Stimulated activated CD4-positive, alpha-beta T cell treated with anti-CD3 and anti-CD28 coated beads, Interleukin-1b, Interleukin-23, amount 100 ng/mL, for 4 hours (primary cell): ENCODE results near the gene ALOX15B.

ENCODE experiments used
- DNase-seq, 2 donors: peaks; one replicate each; pipeline ENCODE4 v3.0.0-alpha.2; 2020; ENCODE audit warnings: low read depth in 2 of 2

Gene ALOX15B, protein sequence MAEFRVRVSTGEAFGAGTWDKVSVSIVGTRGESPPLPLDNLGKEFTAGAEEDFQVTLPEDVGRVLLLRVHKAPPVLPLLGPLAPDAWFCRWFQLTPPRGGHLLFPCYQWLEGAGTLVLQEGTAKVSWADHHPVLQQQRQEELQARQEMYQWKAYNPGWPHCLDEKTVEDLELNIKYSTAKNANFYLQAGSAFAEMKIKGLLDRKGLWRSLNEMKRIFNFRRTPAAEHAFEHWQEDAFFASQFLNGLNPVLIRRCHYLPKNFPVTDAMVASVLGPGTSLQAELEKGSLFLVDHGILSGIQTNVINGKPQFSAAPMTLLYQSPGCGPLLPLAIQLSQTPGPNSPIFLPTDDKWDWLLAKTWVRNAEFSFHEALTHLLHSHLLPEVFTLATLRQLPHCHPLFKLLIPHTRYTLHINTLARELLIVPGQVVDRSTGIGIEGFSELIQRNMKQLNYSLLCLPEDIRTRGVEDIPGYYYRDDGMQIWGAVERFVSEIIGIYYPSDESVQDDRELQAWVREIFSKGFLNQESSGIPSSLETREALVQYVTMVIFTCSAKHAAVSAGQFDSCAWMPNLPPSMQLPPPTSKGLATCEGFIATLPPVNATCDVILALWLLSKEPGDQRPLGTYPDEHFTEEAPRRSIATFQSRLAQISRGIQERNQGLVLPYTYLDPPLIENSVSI

DNA sequence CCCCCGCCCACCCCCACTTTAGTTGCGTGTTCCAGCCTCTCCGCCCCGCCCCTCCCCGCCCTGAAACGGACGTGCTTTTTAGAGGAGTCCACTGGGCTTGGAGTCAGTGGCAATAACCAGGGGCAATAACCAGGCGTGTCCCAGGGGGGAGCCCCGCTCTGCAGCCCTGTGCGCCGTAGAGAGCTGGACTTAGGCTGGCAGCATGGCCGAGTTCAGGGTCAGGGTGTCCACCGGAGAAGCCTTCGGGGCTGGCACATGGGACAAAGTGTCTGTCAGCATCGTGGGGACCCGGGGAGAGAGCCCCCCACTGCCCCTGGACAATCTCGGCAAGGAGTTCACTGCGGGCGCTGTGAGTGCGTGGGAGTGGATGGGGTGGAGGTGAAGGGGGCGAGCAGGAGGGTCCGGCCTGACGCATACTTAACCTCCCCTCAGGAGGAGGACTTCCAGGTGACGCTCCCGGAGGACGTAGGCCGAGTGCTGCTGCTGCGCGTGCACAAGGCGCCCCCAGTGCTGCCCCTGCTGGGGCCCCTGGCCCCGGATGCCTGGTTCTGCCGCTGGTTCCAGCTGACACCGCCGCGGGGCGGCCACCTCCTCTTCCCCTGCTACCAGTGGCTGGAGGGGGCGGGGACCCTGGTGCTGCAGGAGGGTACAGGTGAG lies at the start of gene ALOX15B:
ALOX15B (plus strand) TSS at position 106 of the 657 bp plus-strand sequence; CDS start at position 203, 97 bp downstream.
- no peak for DNase-seq

DNA sequence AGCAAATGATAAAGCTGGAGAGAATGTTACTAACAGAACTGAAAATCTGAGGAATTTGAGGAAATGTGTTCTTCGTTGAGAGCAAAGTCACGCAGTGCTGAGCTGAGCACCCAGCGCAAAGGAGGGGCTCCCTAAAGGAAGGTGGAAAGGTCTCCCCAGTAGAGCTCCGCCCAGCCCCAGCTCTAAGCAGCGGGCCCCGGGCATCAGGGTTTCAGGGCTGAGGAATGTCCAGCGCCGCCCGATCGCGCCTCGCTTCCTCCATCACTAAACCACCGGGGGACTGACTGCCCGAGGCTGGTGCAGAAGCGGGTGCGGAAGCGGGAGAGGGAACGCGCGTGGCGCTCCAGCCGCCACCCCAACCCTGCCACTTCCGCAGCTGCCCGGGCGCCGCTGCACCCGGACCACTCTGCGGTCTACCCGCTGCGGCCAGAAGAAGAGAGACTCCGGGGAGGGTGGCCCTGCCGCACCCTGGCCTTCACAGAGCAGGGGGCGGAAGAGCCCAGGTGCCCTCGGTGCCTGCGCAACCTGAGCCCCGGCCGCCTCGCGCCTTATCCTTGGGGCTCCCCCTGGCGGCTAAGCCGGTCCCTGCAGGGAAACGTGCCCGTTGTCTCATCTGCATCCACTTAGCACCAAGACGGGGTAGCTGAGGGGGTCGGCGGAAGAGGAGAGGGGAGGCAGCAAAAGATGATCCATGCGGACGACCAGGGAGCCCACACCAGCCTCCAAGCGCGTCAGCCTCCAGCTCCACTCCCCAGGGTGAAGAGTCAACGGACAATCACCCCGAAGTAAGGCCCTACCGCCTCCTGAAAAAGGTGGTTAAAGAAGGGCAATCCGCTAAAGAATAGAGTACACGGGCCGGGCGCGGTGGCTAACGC lies 48.8 kb upstream of the ALOX15B start:
- DNase-seq: peak; percentile 96 to 97

DNA sequence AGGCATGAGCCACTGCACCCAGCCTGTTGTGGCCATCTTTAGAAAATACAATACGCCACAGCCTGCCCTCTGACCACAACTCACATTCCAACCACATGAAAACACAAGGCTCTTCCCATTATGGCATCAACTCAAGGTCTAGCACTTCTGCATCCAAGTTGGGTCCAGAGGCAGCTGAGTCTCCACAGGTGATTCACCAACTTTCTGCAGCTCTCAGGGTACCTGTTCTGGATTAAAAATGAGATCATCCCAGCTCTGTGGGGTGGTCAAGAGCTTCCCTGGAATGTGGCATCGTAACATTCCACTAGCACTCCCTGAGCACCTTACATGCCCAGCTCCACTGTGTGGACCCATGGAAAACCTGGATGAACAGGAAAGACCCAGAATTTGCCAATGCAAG lies 46.3 kb upstream of the ALOX15B start:
- no peak for DNase-seq

DNA sequence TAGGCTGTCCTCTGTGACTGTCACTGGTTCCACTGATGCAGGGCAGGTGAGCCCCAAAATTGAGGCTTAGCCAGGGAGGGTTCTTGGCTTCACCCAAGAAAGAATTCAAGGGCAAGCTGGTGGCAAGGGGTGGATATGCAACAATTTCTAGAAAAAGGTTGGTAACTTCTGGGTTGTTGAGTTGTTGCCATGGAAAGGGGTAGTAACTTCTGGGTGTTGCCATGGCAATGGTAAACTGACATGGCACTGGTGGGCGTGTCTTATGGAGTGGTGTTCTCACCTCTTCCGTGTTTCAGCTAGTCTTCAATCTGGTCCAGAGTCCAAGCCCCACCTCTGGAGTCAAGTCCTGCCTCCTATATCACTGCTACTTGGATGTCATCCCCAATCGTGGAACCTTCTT lies 45.9 kb upstream of the ALOX15B start:
- DNase-seq: no peak

DNA sequence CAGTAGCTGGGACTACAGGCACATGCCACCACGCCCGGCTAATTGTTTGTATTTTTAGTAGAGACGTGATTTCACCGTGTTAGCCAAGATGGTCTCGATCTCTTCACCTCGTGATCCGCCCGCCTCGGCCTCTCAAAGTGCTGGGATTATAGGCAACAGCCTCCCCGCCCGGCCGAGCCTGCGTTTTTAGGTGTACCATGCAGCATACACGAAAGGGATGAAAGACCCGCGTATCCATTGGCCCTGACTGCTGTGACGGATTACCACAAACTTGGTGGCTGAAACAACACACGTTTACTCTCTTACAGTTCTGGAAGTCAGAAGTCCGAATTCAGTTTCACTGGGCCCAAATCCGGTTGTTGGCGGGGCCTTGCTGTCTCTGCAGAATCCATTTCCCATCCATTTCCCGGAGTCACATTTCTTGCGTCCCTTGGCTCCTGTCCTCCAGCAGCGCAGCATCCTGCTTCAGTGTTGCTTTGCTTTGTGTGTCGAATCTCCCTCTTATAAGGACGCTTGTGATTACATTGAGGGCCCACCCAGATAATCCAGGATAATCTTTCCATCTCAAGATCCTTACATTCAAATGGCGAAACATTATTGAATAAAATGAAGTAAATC lies 44.8 kb upstream of the ALOX15B start:
- DNase-seq: no peak

DNA sequence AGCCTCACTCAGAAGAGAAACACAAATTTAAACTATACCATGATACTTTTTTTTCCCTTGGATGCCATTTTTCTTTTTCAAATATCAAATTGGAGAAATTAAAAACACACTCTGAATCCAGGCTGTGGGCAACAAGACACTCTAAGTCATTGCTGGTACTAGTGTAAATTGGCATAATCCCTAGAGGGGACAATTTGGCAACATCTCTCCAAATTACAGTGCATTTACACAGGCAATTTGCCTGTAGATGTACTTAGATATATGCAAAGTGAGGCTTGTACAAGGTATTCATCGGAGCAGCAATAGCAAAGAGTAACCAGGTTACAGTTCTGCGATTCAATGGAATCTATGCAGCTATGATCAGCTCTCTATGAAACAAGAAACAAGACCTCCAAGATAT lies 43.1 kb upstream of the ALOX15B start:
- DNase-seq: no peak

DNA sequence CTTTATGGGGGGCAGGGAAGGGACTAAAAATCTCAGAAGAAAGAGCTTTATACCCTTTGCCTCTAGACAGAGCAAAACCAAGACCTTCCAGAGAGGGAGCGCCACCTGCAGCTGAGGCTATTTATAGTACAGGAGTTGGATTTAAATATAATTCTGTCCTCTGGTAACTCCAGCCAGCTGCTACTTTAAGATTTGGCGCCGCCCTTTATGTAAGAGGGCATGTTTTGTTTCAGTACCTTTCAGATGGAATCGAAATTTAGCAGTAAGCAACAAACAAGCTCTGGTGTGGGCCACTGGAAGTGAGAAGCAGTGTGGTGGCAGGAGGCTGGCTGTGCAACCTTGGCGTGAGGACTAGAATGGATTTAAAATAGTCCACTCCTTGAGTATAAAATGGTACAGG lies 41.7 kb upstream of the ALOX15B start:
- no peak for DNase-seq

DNA sequence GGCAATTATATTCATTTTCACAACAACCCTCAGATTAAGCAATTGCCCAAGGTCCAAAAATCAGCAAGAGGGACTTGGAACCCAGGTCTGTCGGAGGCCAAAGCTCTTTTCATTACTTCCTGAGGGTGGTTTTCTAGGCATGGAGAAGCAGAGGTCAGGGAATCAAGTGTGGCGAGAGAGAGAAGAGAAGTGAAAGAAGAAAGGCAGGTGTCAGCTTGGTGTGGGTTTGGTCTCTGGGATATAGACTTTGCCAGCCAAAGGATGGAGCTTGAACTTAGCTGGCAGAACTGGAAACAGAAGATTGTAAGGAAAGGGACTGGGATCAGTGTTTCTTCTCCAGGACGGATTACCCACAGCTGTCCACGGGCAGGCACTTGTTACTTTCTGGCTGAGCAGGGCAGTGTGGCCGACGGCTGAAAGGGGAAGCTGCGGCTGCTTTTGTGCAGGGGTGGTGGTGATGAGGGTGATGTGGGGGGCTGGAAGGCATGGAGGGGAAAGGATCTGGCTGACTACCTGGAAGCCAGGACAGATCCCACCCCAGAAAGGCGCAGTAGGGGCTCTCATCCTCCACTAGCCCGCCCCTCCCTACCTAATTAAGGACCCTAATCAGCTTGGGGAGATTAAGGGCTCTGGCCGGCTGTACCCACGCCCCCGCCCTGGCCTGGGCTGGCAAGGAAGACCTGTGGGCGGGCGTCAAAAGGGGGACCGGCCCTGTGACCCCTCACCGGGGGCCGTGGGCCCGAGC lies 36.7 kb upstream of the ALOX15B start, which contains the start of gene GUCY2D:
GUCY2D (plus strand) TSS at position 640 of the 745 bp plus-strand sequence. CDS start 433 bp downstream, outside the sequence.
- no peak for DNase-seq

DNA sequence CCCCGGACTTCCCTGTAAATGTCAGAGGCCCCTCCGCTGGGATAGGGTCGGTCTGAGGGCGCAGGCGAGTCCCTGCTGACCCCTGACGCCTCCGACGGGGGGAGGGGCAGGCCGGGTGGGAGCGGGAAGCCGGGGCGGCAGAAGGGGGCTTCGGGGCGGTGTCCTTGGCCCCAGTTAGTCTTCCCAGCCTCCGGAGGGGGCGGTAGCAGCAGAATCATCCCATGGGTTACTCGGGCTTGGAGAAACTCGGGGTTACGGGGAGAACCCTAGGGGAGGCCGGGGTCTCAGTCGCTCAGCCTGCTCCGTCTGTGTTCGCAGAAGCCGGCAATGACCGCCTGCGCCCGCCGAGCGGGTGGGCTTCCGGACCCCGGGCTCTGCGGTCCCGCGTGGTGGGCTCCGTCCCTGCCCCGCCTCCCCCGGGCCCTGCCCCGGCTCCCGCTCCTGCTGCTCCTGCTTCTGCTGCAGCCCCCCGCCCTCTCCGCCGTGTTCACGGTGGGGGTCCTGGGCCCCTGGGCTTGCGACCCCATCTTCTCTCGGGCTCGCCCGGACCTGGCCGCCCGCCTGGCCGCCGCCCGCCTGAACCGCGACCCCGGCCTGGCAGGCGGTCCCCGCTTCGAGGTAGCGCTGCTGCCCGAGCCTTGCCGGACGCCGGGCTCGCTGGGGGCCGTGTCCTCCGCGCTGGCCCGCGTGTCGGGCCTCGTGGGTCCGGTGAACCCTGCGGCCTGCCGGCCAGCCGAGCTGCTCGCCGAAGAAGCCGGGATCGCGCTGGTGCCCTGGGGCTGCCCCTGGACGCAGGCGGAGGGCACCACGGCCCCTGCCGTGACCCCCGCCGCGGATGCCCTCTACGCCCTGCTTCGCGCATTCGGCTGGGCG lies 35.9 kb upstream of the ALOX15B start:
- DNase-seq: no peak

DNA sequence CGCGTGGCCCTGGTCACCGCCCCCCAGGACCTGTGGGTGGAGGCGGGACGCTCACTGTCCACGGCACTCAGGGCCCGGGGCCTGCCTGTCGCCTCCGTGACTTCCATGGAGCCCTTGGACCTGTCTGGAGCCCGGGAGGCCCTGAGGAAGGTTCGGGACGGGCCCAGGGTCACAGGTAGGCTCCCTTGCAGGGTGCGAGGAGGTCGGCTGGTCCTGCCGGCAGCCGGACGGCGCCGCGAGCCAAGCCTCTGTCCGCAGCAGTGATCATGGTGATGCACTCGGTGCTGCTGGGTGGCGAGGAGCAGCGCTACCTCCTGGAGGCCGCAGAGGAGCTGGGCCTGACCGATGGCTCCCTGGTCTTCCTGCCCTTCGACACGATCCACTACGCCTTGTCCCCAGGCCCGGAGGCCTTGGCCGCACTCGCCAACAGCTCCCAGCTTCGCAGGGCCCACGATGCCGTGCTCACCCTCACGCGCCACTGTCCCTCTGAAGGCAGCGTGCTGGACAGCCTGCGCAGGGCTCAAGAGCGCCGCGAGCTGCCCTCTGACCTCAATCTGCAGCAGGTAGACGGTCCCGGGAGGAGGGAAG lies 35.2 kb upstream of the ALOX15B start:
- DNase-seq: no peak

DNA sequence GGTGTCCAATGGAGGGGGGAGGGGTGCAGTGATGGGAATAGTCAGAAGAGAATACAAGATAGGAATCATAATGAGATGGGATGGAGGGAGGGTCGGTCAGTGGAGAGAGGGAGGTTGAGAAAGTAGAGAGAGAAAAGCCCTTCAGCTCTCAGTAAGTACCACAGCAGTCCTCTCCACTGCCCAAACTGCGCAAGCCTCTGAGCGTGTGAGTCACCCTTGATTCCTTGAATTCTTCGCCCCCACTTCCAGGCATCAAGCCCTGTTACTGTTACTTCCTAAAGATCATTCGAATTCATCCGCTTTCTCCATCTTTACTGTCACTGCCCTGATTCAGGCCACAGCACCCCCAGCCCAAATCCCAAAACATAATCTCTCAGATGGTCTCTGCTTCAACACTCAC lies 34.0 kb upstream of the ALOX15B start:
- DNase-seq: no peak

DNA sequence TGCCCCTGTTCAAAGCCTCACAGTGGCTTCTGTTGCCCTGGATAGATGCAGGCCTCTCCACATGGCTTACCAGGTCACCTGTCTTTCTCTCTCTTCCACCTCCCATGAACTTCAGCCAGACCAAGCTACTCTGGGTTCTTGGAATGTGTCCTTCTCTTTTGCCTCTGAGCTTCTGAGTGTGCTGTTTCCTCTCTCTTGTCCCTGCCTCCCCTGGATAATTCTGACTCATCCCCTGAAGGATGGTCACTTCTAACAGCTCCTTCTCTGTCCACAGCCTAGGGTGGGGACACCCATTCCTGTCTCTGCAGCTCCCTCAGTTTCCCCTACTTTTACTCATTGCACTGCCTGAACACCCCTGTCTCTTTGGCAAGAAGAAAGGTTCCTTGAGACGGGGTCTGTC lies 33.5 kb upstream of the ALOX15B start:
- DNase-seq: no peak

DNA sequence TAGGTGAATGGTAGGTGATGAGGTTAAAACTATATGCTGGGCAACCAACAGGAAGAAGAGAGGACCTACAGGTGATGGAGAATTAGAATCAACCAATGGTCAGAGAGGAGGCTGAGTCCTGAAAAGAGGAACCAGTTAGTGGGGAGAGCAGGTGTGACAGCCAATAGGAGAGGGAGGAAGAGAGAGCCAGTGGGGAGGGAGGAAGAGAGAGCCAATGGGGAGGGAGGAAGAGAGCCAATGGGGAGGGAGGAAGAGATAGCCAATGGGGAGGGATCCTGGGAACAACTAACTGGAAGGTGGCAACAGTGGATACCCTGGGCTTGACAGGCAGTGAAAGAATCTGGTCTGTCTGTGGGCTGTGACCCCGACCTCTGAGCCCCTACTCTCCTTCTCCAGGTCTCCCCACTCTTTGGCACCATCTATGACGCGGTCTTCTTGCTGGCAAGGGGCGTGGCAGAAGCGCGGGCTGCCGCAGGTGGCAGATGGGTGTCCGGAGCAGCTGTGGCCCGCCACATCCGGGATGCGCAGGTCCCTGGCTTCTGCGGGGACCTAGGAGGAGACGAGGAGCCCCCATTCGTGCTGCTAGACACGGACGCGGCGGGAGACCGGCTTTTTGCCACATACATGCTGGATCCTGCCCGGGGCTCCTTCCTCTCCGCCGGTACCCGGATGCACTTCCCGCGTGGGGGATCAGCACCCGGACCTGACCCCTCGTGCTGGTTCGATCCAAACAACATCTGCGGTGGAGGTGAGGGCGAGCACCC lies 32.7 kb upstream of the ALOX15B start:
- no peak for DNase-seq

DNA sequence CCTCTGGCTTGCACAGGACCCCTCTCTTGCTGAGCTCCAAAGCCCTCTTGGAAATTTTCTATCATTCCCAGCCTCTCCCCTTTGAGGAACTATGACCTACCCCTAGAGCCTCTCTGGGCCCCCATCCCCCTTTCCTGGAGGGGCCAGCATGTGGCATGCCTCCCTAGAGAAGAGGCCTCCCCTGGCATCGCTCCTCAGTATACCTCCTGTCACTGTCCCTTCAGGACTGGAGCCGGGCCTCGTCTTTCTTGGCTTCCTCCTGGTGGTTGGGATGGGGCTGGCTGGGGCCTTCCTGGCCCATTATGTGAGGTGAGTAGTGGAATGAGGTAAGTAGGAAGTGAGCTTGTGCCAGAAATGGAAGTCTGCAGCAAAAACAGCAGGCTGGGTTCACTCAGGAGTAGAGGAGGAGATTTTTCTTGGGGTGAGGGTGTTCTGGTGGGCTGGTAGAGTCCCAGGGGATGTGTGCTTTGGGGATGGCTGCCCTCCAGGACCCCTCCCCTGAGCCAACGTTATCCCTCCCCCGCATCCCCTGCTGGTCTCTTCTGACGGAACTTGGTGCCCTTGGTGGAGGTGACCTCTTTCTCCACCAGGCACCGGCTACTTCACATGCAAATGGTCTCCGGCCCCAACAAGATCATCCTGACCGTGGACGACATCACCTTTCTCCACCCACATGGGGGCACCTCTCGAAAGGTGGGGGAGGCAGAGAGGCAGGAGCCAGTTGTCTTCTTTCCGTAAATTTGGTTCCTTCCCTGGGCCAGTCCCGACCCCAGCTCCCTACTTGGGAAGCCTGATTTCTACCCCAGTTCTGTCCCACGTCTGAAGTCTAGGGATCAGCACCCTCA lies 31.8 kb upstream of the ALOX15B start:
- DNase-seq: no peak

DNA sequence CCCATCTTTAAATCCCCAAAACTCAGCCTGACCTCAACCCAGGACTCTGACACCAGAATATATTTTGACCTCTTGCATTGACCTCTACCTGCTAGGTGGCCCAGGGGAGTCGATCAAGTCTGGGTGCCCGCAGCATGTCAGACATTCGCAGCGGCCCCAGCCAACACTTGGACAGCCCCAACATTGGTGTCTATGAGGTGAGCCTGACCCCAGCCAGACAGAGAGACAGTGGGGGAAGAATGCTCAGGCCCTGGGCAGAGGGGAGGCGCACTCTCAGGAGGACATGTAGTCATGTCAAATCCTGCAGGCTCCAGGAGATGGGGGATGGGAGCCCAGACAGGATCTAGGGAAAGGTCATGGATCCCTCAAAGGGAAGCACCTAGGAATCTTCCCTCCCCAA lies 31.0 kb upstream of the ALOX15B start:
- no peak for DNase-seq

DNA sequence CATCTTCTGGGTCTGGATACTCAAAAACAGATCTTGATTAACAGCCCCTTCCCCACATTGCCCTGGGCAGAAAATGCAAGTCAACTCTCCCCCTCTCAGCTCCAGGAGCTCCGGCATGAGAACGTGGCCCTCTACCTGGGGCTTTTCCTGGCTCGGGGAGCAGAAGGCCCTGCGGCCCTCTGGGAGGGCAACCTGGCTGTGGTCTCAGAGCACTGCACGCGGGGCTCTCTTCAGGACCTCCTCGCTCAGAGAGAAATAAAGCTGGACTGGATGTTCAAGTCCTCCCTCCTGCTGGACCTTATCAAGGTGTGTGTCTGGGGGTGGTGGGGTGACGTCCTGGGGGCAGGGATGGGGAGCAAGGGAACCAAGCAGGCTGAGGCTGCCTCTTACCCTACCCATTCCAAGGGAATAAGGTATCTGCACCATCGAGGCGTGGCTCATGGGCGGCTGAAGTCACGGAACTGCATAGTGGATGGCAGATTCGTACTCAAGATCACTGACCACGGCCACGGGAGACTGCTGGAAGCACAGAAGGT lies 26.7 kb upstream of the ALOX15B start:
- DNase-seq: no peak

DNA sequence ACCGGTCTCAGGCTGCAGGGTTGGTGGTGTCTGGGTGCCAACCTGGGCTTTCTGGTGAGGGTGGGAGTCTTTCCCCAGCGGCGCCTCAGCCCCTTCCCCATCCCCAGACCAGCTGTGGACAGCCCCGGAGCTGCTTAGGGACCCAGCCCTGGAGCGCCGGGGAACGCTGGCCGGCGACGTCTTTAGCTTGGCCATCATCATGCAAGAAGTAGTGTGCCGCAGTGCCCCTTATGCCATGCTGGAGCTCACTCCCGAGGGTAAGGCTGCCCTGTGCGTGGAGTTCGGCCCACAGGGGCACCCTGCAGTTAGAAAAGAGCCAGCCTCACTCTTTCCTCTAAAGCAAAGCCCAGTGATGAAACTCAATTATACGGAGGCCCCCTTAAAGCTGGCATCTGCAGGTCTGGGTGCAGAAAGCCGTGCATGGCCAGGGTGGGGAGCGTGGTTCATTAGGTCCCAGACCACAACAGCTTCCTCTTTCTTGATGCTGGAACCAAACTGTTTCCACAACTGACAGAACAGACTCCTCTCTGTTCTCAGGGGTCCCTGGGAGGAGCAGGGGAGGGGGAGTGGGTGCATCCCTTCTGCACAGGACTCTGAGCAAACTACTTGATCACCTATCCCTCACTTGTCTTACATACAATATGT lies 25.7 kb upstream of the ALOX15B start:
- DNase-seq: no peak
